LNCaP clone FGC (cell line): ENCODE results near the gene GJC2.

Experiments used
- DNase-seq: peaks from one replicate; pipeline ENCODE4 v3.0.0-alpha.2; 2011; ENCODE audit warnings: low read depth
- H3K4me3 ChIP-seq: 2 replicates; pipeline ENCODE4 v1.5.1; 2011; ENCODE audit warnings: mild to moderate bottlenecking, low read depth, low read length, control low read depth
- CTCF ChIP-seq: IDR thresholded peaks from 2 replicates; pipeline ENCODE4 v1.5.1; 2012; ENCODE audit warnings: mild to moderate bottlenecking; ENCODE audit not compliant: control insufficient read depth, insufficient read depth; ENCODE audit errors: extremely low read depth

The GJC2 gene

GRCh38 chr1:228169345-228169744 lies 19.6 kb downstream of the GJC2 start:
- TF ChIP-seq CTCF: no peak
- H3K4me3 ChIP-seq: no peak overlapping the region
- no peak for DNase-seq

- DNase-seq: no peak
- TF ChIP-seq CTCF: no peak
- H3K4me3 ChIP-seq: no peak overlapping the region
These were observed 20.9 kb downstream of the GJC2 start for GRCh38 chr1:228170666-228171065.

GRCh38 chr1:228171221-228171891 lies 21.6 kb downstream of the GJC2 start:
- no peak for TF ChIP-seq CTCF
- H3K4me3 ChIP-seq: no peak overlapping the region
- no peak for DNase-seq

GRCh38 chr1:228172591-228173527 lies 23.1 kb downstream of the GJC2 start:
- DNase-seq: no peak
- TF ChIP-seq CTCF: no peak
- H3K4me3 ChIP-seq: no peak overlapping the region

GRCh38 chr1:228173528-228174481 lies 24.1 kb downstream of the GJC2 start:
- 0 out of 2 replicates have a peak overlapping the region, but pooled peaks have one; percentile 68 for H3K4me3 ChIP-seq
- peak; percentile 25 for DNase-seq

GRCh38 chr1:228174482-228175315 lies 25.0 kb downstream of the GJC2 start:
- TF ChIP-seq CTCF: no peak
- peak overlapping the region; percentile 68 for H3K4me3 ChIP-seq
- peak; percentile 48 for DNase-seq
